DMS153 treated with DMSO at 0.1 percent for 48 hours (cell line): Measurements from ENCODE around the gene CD81.
A peak's percentile ranks its signal among the peaks of the same experiment; 100 is the strongest.

Experiments used
- DNase-seq: peaks from one replicate; lab custom pipeline; 2025; ENCODE audit not compliant: unreplicated experiment; lab: John Stamatoyannopoulos, UW

Gene CD81

DNA sequence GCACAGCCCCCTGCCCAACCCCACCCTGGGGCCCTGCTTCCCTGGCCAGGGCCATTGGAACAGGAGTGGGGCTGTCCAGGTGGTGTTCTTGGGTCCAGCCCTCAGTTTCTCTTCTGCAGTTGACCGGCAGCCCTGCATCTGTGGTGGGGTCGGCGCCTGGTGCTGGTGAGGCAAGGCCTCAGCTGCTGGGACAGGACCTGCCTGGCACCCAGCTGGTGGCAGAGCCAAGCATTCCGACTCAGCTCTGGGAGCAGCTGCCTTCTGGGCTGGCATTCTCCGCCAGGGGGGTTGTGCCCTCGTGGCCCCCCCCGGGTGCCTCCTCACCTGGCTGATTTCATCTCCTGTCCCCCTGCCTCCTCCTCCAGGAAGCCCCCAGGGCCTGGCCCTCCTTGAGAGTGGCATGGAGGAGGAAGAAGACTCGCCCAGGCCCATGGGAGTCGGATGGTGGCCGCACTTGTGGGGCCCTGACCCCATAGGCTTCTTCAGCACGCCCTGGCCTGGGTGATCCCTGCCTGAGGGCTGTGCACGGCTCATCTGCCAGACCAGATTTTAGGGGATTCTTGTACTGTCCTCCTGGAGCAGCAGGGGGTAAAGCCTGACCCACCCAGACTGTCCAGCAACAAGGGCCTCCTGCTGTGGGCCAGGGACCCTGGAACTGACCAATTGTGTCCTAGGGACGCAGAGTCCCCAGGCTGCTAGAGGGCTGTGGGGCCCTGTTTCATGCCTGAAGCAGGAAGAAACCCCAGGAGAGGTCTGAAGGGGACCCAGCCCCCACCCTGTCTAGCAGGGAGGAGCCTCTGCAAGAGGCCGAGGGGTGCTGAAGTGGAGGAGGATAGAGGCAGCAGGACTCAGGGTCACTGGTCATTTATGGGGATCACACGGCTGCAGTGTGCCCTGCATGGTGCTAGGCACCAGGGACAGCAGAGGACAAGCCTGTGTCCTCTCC is 11.6 kb downstream of the CD81 start:
- no peak for DNase-seq

DNA sequence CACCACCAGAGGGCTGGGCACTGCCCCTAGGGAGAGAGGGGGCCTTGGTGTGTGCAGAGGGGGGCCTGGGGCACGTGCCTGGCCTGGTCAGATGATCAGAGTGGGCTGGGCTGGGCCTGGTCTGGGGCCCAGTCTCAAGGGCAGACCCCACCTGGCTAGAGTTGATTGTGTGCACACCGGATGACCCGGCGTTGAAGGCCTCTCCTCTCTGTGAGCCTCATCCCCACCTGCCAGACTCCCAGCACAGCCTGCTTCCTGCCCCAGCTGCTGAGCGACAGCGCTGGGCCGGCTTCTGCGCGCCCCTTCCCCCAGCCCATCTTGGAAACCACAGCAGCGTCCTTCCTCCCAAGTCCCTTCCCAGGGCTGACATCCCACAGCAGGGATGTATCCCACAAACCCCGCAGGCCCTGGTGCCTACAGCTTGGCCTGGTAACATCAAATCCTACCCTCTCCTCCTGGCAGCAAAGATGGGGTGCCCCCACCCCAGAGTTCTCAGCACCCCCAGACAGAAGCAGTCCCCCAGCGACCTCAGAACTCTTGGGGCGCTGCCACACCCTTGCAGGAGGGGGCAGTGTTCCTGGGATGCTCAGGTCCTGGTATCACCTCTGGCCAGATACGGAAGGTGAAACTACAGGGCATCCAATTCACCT is 12.4 kb downstream of the CD81 start:
- no peak for DNase-seq

GRCh38 chr11:2390091-2390724 is 13.1 kb downstream of the CD81 start:
- DNase-seq, result no peak

DNA sequence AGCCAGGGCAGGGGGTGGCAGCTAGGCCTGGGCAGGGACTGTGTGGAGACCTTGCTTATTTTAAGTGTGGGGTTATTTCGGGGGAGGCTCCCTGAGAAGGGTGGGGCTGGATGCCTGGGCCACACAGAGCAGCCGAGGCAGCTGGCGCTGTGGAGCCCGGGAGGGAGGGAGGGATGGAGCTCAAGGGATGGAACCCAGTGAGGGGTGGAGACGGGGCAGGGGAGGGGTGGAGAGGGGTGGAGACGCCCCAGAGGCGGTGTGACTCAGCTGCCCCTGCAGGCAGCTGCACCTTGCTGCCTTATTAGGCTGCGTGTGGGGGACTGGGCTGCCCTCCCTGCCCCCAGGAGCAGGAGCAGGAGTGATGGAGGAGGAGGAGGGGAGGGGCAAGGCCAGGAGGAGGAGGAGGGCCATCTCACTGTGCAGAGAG is 13.6 kb downstream of the CD81 start:
- DNase-seq, result no peak

GRCh38 chr11:2391181-2391975 is 14.3 kb downstream of the CD81 start:
- DNase-seq, result no peak

DNA sequence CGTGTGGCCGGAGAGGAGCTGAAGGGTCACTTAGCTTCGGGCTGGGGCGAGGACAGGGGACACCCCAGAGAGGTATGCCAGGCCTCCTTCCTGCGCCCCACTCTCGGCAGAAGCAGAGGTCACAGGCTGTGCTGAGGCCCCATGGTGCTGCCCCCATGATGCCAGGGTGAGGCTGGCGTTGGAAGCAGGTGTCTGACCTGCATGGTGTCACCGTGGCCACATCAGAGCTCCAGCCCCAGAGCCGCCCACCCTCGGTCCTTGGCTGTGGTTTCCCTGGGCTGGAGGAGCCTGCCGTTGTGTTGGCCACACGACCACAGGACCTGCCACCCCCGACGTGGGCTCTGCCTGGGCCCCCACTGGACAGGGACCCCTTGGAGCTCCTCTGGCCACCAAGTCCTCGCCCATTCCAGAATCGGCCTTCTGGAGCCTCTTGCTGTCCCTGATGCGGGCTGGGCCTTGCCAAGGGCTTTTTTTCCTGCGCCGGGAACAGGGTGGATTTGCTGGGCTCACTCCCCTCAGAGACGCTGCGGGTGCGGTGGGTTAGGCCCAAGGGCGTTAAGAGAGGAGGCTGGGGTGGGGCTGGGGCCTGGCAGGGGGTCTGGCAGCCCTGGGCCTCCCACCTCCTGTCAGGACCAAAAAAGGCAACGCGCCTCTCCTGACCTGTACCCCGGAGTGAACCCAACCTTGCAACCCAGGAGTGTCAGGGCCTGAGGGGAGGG is 15.3 kb downstream of the CD81 start:
- no peak for DNase-seq

- DNase-seq, result no peak
Measured at GRCh38 chr11:2393111-2393868, 16.2 kb downstream of the CD81 start.

- no peak for DNase-seq
Measured at GRCh38 chr11:2393941-2394817, 17.1 kb downstream of the CD81 start.

DNA sequence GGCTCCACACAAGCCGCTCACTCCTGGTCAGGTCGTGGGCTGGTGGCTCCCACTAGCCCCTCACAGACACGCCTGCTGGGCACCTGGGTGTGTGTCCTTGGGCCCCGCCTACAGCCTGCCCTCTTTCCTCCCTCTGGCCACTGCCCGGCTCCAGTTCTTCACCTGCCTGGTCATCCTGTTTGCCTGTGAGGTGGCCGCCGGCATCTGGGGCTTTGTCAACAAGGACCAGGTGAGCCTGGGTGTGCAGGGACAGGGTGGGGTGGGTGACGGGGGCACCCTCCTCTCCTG is 17.7 kb downstream of the CD81 start:
- no peak for DNase-seq

- no peak for DNase-seq
Measured at GRCh38 chr11:2395211-2395730, 18.2 kb downstream of the CD81 start.

GRCh38 chr11:2395856-2396255 is 18.7 kb downstream of the CD81 start:
- DNase-seq, result no peak

DNA sequence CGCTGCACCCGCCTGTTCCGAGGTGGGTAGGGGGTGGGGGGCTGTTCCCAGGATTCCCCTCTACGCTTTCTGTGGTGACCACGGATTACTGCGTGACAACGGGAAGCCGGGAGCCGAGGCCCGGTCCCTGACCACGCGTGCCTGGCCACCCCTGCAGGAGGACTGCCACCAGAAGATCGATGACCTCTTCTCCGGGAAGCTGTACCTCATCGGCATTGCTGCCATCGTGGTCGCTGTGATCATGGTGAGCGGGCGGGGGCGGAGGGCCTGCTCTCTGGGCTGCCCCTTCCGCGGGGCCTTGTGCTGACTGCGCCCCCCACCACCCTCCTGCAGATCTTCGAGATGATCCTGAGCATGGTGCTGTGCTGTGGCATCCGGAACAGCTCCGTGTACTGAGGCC is 19.4 kb downstream of the CD81 start:
- no peak for DNase-seq

DNA sequence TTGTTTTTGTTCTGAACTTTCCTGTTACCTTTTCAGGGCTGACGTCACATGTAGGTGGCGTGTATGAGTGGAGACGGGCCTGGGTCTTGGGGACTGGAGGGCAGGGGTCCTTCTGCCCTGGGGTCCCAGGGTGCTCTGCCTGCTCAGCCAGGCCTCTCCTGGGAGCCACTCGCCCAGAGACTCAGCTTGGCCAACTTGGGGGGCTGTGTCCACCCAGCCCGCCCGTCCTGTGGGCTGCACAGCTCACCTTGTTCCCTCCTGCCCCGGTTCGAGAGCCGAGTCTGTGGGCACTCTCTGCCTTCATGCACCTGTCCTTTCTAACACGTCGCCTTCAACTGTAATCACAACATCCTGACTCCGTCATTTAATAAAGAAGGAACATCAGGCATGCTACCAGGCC is 19.9 kb downstream of the CD81 start:
- DNase-seq, result no peak

DNA sequence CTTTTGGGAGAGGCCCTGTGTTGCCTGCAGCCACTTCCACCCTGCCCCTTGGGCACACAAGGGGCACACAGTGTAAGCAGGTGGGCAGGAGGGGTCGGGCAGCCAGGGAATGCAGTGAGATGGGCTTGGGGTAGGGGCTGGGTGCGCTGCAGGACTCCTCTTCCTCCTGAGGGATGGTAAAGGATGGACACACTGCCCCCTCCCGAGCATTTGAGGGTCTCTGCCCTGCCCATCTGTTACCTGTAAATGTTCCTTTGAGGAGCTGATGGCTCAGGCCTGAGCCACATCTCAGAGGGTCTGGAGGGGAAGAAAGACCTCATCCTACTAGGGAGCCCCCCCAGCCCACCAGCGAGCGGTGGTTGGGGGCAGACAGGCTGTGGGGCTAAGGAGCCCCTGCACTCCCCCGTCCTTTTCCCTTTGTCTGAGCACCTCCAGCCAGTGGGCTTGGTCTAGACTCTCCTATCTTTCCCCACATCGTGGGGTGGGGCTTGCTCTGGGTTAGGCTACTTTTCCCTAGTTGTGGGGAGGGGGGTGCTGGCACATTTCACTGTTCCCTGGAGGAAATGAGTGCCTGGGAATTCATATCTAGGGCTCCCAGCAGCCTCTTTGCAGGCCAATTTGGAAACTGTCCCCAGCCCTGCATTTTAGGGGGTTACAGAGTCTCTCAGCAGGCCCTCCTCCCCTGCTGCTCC is 21.7 kb downstream of the CD81 start:
- DNase-seq, result no peak

DNA sequence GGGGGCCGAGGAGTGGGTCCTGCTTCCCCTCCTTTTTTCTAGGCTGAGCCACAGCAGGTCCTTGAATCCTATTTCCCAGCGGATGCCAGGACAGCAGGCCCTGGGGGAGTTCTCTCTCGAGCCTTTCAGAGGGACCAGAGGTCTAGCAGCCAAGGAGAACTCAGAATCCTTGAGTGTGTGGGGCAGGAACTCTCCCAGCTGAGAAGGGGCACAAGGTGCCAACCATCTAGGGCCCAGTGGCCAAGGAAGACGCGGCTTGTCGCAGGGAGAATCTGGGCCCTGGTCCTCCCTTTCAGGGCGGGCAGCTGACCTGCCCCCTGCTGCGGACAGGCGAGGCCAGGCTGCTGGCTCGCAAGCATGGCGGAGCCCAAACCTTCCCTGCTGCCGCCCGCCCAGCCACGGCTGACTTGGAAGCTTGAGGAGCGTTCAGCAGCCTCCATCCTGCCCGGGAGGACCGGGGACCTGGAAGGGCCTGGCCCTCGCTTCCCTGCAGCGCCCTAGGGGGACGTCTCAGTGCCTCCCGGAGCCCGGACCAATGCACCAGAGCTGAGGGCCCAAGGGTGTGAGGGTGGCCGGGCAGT is 22.5 kb downstream of the CD81 start:
- no peak for DNase-seq

- DNase-seq, result peak; percentile 99
Measured at GRCh38 chr11:2400069-2400761, 23.1 kb downstream of the CD81 start, which contains the start of gene TSSC4. Gene TSSC4, plus strand, starts transcription at chr11:2400750. Its CDS starts 1,884 bp downstream, at chr11:2402634.
